ENCODE measurements around the gene KANK2.
A peak's percentile ranks its signal among the peaks of the same experiment; 100 is the strongest.

The KANK2 gene

GRCh38 chr19:11197291-11198174 is at the start of gene KANK2:
KANK2 (minus strand) TSS chr19:11197545; CDS start chr19:11194511, 3,034 bp downstream.
- no peak for TF ChIP-seq CTCF (conservative IDR thresholded peaks at IDR 0.05)
- H3K27ac ChIP-seq = peak within 1 kb of the TSS; percentile 73

- TF ChIP-seq CTCF (conservative IDR thresholded peaks at IDR 0.05) = no peak
Measured at GRCh38 chr19:11246941-11247340, 49.6 kb upstream of the KANK2 start.

GRCh38 chr19:11244846-11245589 is 47.7 kb upstream of the KANK2 start:
- no peak overlapping the region for H3K27ac ChIP-seq
- TF ChIP-seq CTCF (conservative IDR thresholded peaks at IDR 0.05) = no peak

More at GRCh38 chr19:11246941-11247340, 49.6 kb upstream of the KANK2 start:
- no peak overlapping the region for H3K27ac ChIP-seq

GRCh38 chr19:11243798-11244169 is 46.4 kb upstream of the KANK2 start:
- no peak for TF ChIP-seq CTCF (conservative IDR thresholded peaks at IDR 0.05)
- H3K27ac ChIP-seq = no peak overlapping the region

- H3K27ac ChIP-seq = no peak overlapping the region
- peak; percentile 67 for TF ChIP-seq CTCF (conservative IDR thresholded peaks at IDR 0.05)
Measured at GRCh38 chr19:11242864-11243797, 45.8 kb upstream of the KANK2 start.

- no peak overlapping the region for H3K27ac ChIP-seq
- TF ChIP-seq CTCF (conservative IDR thresholded peaks at IDR 0.05) = no peak
Measured at GRCh38 chr19:11242025-11242424, 44.7 kb upstream of the KANK2 start.
